HUES6 (cell line): ENCODE results near the gene SMIM36.
A peak's percentile ranks its signal among the peaks of the same experiment; 100 is the strongest.
"Not testable (repeated sequence)": the region's sequence is repeated elsewhere in the genome, so short reads cannot be mapped to it uniquely, and the experiment has no call there.

ENCODE experiments used
- H3K27ac ChIP-seq: 2 replicates; pipeline ENCODE4 v1.7.0; 2013; ENCODE audit warnings: low read depth, mild to moderate bottlenecking, low read length, inconsistent platforms
- H3K27me3 ChIP-seq: 2 replicates; pipeline ENCODE4 v1.6.1; 2013; ENCODE audit warnings: low read length; ENCODE audit not compliant: control insufficient read depth, insufficient read depth
- H3K36me3 ChIP-seq: 2 replicates; pipeline ENCODE4 v1.6.1; 2013; ENCODE audit warnings: low read length; ENCODE audit not compliant: control insufficient read depth, insufficient read depth
- H3K4me1 ChIP-seq: 2 replicates; pipeline ENCODE4 v1.6.1; 2013; ENCODE audit warnings: low read length; ENCODE audit not compliant: control insufficient read depth, insufficient read depth
- H3K4me3 ChIP-seq: 2 replicates; pipeline ENCODE4 v1.5.1; 2013; ENCODE audit warnings: low read depth, low read length
- H3K9ac ChIP-seq: one replicate; pipeline ENCODE4 v1.6.1; 2013; ENCODE audit warnings: mild to moderate bottlenecking, low read length
- H3K9me3 ChIP-seq: 2 replicates; pipeline ENCODE4 v1.6.1; 2013; ENCODE audit warnings: low read depth, low read length; ENCODE audit not compliant: control insufficient read depth, insufficient read depth

SMIM36 gene

GRCh38 chr17:55478971-55479370 lies 32.3 kb downstream of the SMIM36 start:
- Histone ChIP-seq H3K27me3 (no peaks in the 10 kb centered on the region), H3K27ac (no peak overlapping the region), H3K36me3 (no peaks in the 10 kb centered on the region), H3K4me1 (peaks cover 2% of the 10 kb centered on the region; the same call in 1 of the 2 replicates), H3K9me3 (no peaks in the 10 kb centered on the region), H3K9ac (no peak overlapping the region), H3K4me3 (no peak overlapping the region)

DNA sequence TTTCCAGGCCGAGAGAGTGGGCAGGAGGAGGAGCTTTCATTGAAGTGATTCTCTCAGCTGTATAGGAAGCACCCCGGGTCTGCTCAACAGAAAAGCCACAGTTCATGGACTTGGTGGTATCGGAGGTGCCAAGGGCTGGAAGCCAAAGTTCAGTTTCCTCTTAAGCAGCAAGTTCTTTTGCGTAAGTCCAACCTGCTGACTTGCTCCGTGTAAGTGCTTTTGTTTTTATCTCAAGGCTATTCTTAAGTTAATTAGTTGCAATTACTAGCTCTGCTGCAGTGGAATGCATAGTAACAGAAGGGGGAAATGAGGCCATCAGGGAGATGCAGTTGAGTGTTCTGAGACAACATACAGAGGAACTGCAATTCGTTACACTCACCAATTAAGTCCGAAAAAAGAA lies 44.6 kb downstream of the SMIM36 start:
- H3K27ac ChIP-seq, result peak overlapping the region; percentile 56

GRCh38 chr17:55465771-55466170 lies 45.5 kb downstream of the SMIM36 start:
- not testable (repeated sequence) for H3K36me3 ChIP-seq, H3K4me3 ChIP-seq, H3K9ac ChIP-seq, H3K9me3 ChIP-seq, H3K27ac ChIP-seq, H3K27me3 ChIP-seq
- H3K4me1 ChIP-seq, result peaks cover 24% of the 10 kb centered on the region

More for the DNA sequence above, 44.6 kb downstream of the SMIM36 start:
- Histone ChIP-seq H3K27me3 (no peaks in the 10 kb centered on the region), H3K4me3 (peak overlapping the region; percentile 39; the same call in 1 of the 2 replicates), H3K9me3 (peaks cover 5% of the 10 kb centered on the region; the same call in 1 of the 2 replicates), H3K9ac (peak overlapping the region; percentile 24), H3K4me1 (peaks cover 24% of the 10 kb centered on the region), H3K36me3 (no peaks in the 10 kb centered on the region)

DNA sequence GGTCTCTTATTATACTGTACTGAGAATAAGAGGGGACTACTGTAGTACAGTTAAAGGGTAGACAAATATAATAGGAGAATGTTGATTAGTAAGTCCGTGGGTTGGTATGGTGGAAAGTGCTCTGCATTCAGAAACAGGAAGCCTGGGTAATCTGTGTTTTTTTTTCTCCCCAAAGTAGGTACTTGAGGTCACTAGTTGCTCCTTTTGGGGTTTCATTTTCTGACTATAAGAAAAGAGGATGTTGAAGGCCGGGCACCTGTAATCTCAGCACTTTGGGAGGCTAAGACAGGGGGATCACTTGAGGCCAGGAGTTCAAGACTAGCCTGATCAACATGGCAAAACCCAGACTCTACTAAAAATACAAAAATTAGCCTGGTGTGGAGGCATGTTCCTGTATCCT lies 47.7 kb downstream of the SMIM36 start:
- no peaks in the 10 kb centered on the region; the same call in 1 of the 2 replicates for H3K9me3 ChIP-seq
- no peak overlapping the region for H3K4me3 ChIP-seq
- no peaks in the 10 kb centered on the region for H3K27me3 ChIP-seq
- H3K27ac ChIP-seq, result no peak overlapping the region
- H3K4me1 ChIP-seq, result peaks cover 25% of the 10 kb centered on the region
- no peak overlapping the region for H3K9ac ChIP-seq
- H3K36me3 ChIP-seq, result no peaks in the 10 kb centered on the region

DNA sequence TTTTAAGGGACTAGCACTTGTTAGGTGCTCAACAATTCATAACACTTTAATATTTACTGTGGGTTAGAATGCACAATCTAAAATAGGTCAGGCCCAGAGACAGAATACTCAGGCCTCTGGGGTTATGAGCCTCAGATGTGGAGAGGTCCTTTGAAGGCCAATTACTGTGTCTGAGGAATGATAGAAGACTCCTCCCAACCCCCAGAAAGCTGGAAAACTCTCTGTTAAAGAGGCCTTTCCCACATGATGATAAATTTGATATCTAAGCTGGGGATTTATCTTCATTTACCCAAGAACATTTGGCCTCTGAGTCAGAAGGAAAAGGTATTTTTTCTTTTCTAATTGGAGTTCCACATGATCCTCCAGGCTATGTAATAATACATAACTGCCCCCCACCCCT lies 48.5 kb downstream of the SMIM36 start:
- Histone ChIP-seq H3K36me3 (no peaks in the 10 kb centered on the region), H3K9ac (no peak overlapping the region), H3K4me3 (no peak overlapping the region), H3K27ac (no peak overlapping the region), H3K9me3 (no peaks in the 10 kb centered on the region; the same call in 1 of the 2 replicates), H3K27me3 (no peaks in the 10 kb centered on the region), H3K4me1 (peaks cover 26% of the 10 kb centered on the region)

- Histone ChIP-seq H3K4me1 (peaks cover 22% of the 10 kb centered on the region), H3K36me3 (no peaks in the 10 kb centered on the region), H3K27ac (no peak overlapping the region), H3K9me3 (no peaks in the 10 kb centered on the region), H3K27me3 (no peaks in the 10 kb centered on the region), H3K4me3 (no peak overlapping the region), H3K9ac (no peak overlapping the region)
Measured at GRCh38 chr17:55462234-55462633, 49.0 kb downstream of the SMIM36 start.

- H3K27me3 ChIP-seq, result no peaks in the 10 kb centered on the region
- no peak overlapping the region for H3K27ac ChIP-seq
- H3K4me3 ChIP-seq, result no peak overlapping the region
- H3K4me1 ChIP-seq, result peaks cover 15% of the 10 kb centered on the region
- no peaks in the 10 kb centered on the region for H3K9me3 ChIP-seq
- no peak overlapping the region for H3K9ac ChIP-seq
- H3K36me3 ChIP-seq, result no peaks in the 10 kb centered on the region
Measured at GRCh38 chr17:55458978-55459377, 52.3 kb downstream of the SMIM36 start.

- H3K27me3 ChIP-seq, result no peaks in the 10 kb centered on the region
- peaks cover 20% of the 10 kb centered on the region for H3K4me1 ChIP-seq
- H3K36me3 ChIP-seq, result no peaks in the 10 kb centered on the region
- H3K9me3 ChIP-seq, result no peaks in the 10 kb centered on the region
- no peak overlapping the region for H3K4me3 ChIP-seq
- no peak overlapping the region for H3K9ac ChIP-seq
- H3K27ac ChIP-seq, result no peak overlapping the region
Measured at GRCh38 chr17:55458287-55458900, 52.9 kb downstream of the SMIM36 start.

- peaks cover 20% of the 10 kb centered on the region for H3K4me1 ChIP-seq
- no peaks in the 10 kb centered on the region for H3K27me3 ChIP-seq
- no peak overlapping the region for H3K9ac ChIP-seq
- no peaks in the 10 kb centered on the region for H3K9me3 ChIP-seq
- H3K36me3 ChIP-seq, result no peaks in the 10 kb centered on the region
- H3K4me3 ChIP-seq, result no peak overlapping the region
- H3K27ac ChIP-seq, result no peak overlapping the region
Measured at GRCh38 chr17:55456307-55457240, 54.7 kb downstream of the SMIM36 start.

DNA sequence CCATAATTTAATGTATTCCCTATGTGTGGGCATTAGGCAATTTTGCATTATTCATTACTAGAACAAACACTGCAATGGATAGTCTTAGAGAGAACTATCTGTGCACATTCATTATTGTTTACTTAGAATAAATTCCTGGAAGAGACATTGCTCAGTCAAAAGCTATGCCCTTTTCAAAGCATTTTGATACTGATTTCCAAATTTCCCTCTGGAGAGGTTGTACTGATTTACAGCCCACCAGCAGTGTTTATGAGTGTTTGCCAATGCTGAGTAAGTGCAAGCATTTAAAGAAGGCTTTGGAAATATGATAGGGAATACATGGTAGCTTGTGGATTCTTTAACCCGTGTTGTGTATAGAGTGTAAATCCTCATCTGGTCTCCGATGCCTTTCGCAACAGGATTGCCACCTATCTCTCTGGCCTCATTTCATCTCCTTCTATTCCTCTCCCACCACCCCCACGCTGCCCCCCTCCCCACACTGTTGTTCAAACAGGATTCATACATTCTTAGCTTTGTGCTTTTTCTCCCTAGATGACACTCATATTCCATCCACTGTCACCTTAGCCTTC lies 56.3 kb downstream of the SMIM36 start:
- Histone ChIP-seq H3K27me3 (no peaks in the 10 kb centered on the region), H3K9me3 (no peaks in the 10 kb centered on the region), H3K9ac (no peak overlapping the region), H3K4me3 (no peak overlapping the region), H3K4me1 (peaks cover 20% of the 10 kb centered on the region), H3K27ac (no peak overlapping the region), H3K36me3 (no peaks in the 10 kb centered on the region)
